Neural cell (in vitro differentiated cells): Measurements from ENCODE around the gene PLCH1. TPM values are rescaled to one million over a fixed set of nuclear protein-coding genes. Genes with fewer than 3 reads are reported as not detected.

Source experiments
- H2AFZ ChIP-seq: fragments of 200-600, 300-800 bp; sonication (generic), shearing (Covaris generic); 2 replicates; pipeline ENCODE4 v1.6.0; 2014; ENCODE audit warnings: low read depth, mild to moderate bottlenecking, antibody characterized with exemption, low read length, moderate library complexity
- H3F3A ChIP-seq: fragments of 200-600 bp; shearing (Covaris generic); 2 replicates; pipeline ENCODE4 v1.6.1; 2016; ENCODE audit warnings: mild to moderate bottlenecking, moderate library complexity, mixed read lengths, antibody characterized with exemption, low read length; ENCODE audit not compliant: insufficient read depth, poor library complexity, severe bottlenecking
- H3K27ac ChIP-seq: fragments of 200-600, 300-800 bp; sonication (generic), shearing (Covaris generic); 2 replicates; pipeline ENCODE4 v1.5.1; 2014; ENCODE audit warnings: mild to moderate bottlenecking, low read length, moderate library complexity
- H3K27me3 ChIP-seq: fragments of 300-800, 200-600 bp; sonication (generic), shearing (Covaris generic); 2 replicates; pipeline ENCODE4 v1.6.0; 2014; ENCODE audit warnings: mild to moderate bottlenecking, low read depth, low read length, moderate library complexity; ENCODE audit not compliant: insufficient read depth
- H3K36me3 ChIP-seq: fragments of 300-800, 200-600 bp; sonication (generic), shearing (Covaris generic); 2 replicates; pipeline ENCODE4 v1.5.1; 2014; ENCODE audit warnings: mild to moderate bottlenecking, antibody characterized with exemption, low read length, moderate library complexity; ENCODE audit not compliant: insufficient read depth
- H3K4me2 ChIP-seq: fragments of 300-800, 200-600 bp; sonication (generic), shearing (Covaris generic); 2 replicates; pipeline ENCODE4 v1.6.0; 2014; ENCODE audit warnings: mild to moderate bottlenecking, low read length
- H3K4me3 ChIP-seq: fragments of 300-800, 200-600 bp; sonication (generic), shearing (Covaris generic); 2 replicates; pipeline ENCODE4 v1.5.1; 2014; ENCODE audit warnings: mild to moderate bottlenecking, low read length, moderate library complexity
- H3K79me2 ChIP-seq: fragments of 200-600 bp; shearing (Covaris generic); replicated peaks from 2 replicates; pipeline ENCODE4 v1.6.0; 2014; ENCODE audit warnings: mild to moderate bottlenecking, low read length, moderate library complexity; ENCODE audit not compliant: insufficient read depth
- H3K9ac ChIP-seq: fragments of 300-800, 200-600 bp; sonication (generic), shearing (Covaris generic); 2 replicates; pipeline ENCODE4 v1.6.1; 2016; ENCODE audit warnings: mild to moderate bottlenecking, low read length, mixed read lengths
- H3K9me2 ChIP-seq: fragments of 200-600 bp; shearing (Covaris generic); 2 replicates; pipeline ENCODE4 v1.6.1; 2016; ENCODE audit warnings: mild to moderate bottlenecking, low read length, mixed read lengths; ENCODE audit not compliant: insufficient read depth
- H3K9me3 ChIP-seq: fragments of 200-600, 300-800 bp; sonication (generic), shearing (Covaris generic); 2 replicates; pipeline ENCODE4 v1.6.1; 2016; ENCODE audit warnings: mild to moderate bottlenecking, mixed run types, low read length, moderate library complexity, mixed read lengths
- H4K20me1 ChIP-seq: fragments of 200-600 bp; shearing (Covaris generic); 2 replicates; pipeline ENCODE4 v1.6.1; 2016; ENCODE audit warnings: mild to moderate bottlenecking, mixed run types; ENCODE audit not compliant: insufficient read depth
- EP300 ChIP-seq: fragments of 450-650 bp; conservative IDR thresholded peaks from 2 replicates; pipeline ENCODE4 v1.6.1; 2014; ENCODE audit warnings: antibody characterized with exemption, mild to moderate bottlenecking, moderate library complexity; ENCODE audit not compliant: poor library complexity, severe bottlenecking
- MXI1 ChIP-seq: fragments of 450-650 bp; conservative IDR thresholded peaks from 2 replicates; pipeline ENCODE4 v1.6.1; 2014; ENCODE audit warnings: antibody characterized with exemption, mild to moderate bottlenecking; ENCODE audit not compliant: poor library complexity, severe bottlenecking
- POLR2AphosphoS5 ChIP-seq: IDR thresholded peaks from 2 replicates; pipeline ENCODE4 v1.6.1; 2012
- RAD21 ChIP-seq: fragments of 450-650 bp; conservative IDR thresholded peaks from 2 replicates; pipeline ENCODE4 v1.6.1; 2014; ENCODE audit warnings: antibody characterized with exemption, mild to moderate bottlenecking, moderate library complexity
- SMC3 ChIP-seq: fragments of 450-650 bp; conservative IDR thresholded peaks from 2 replicates; pipeline ENCODE4 v1.6.1; 2014; ENCODE audit warnings: antibody characterized with exemption, mild to moderate bottlenecking, moderate library complexity; ENCODE audit not compliant: poor library complexity
- TAF1 ChIP-seq: IDR thresholded peaks from 2 replicates; pipeline ENCODE4 v1.6.1; 2012; ENCODE audit warnings: low read depth
- polyA plus RNA-seq: library from polyadenylated mRNA; depleted of rRNA; stranded (reverse); fragments of >200 nt; gene quantifications from 2 replicates; pipeline ENCODE4 v1.2.3, GENCODE V29; 2014
- TF ChIP-seq, protein P1 (sequence below): fragments of 450-650 bp; IDR thresholded peaks from 2 replicates; pipeline ENCODE4 v1.5.1; 2014; ENCODE audit warnings: antibody characterized with exemption, mild to moderate bottlenecking, moderate library complexity; ENCODE audit not compliant: poor library complexity, severe bottlenecking
- TF ChIP-seq, protein P2 (sequence below): IDR thresholded peaks from 2 replicates; pipeline ENCODE4 v1.6.1; 2012; ENCODE audit warnings: borderline replicate concordance

Gene PLCH1
- polyA plus RNA-seq, 1 donor from 2014 or later, result 13.5 TPM

DNA sequence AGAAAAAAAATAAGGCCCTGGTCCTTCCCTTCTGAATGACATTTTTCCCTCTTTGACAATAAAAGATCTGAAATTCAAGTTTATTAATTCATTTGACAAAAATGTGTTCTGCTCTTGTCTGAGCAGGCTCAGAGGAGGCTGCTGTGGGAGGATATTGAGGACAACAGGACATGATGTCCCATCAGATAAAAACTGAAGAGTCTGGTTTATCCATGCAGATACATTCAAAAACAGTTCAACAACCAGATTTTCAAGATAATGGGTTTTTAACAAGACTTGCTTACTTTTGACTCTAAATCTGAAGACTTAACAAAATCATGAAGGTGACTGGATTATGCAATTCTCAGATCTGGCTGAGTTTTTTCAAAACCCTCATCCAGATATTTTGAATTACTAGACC lies 414.5 kb downstream of the PLCH1 start:
- Histone ChIP-seq H3K36me3 (no peaks in the 10 kb centered on the region), H3K27ac (no peak overlapping the region), H3K4me3 (no peak overlapping the region), H2AFZ (no peak overlapping the region), H4K20me1 (no peaks in the 10 kb centered on the region), H3K27me3 (no peaks in the 10 kb centered on the region), H3F3A (no peaks in the 10 kb centered on the region), H3K9me3 (no peaks in the 10 kb centered on the region), H3K79me2 (no peaks in the 10 kb centered on the region), H3K9ac (no peak overlapping the region), H3K9me2 (no peaks in the 10 kb centered on the region), H3K4me2 (no peak overlapping the region)
- TF ChIP-seq, protein P1, sequence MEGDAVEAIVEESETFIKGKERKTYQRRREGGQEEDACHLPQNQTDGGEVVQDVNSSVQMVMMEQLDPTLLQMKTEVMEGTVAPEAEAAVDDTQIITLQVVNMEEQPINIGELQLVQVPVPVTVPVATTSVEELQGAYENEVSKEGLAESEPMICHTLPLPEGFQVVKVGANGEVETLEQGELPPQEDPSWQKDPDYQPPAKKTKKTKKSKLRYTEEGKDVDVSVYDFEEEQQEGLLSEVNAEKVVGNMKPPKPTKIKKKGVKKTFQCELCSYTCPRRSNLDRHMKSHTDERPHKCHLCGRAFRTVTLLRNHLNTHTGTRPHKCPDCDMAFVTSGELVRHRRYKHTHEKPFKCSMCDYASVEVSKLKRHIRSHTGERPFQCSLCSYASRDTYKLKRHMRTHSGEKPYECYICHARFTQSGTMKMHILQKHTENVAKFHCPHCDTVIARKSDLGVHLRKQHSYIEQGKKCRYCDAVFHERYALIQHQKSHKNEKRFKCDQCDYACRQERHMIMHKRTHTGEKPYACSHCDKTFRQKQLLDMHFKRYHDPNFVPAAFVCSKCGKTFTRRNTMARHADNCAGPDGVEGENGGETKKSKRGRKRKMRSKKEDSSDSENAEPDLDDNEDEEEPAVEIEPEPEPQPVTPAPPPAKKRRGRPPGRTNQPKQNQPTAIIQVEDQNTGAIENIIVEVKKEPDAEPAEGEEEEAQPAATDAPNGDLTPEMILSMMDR, result no peak
- TF ChIP-seq POLR2AphosphoS5, result no peak
- TF ChIP-seq, protein P2, sequence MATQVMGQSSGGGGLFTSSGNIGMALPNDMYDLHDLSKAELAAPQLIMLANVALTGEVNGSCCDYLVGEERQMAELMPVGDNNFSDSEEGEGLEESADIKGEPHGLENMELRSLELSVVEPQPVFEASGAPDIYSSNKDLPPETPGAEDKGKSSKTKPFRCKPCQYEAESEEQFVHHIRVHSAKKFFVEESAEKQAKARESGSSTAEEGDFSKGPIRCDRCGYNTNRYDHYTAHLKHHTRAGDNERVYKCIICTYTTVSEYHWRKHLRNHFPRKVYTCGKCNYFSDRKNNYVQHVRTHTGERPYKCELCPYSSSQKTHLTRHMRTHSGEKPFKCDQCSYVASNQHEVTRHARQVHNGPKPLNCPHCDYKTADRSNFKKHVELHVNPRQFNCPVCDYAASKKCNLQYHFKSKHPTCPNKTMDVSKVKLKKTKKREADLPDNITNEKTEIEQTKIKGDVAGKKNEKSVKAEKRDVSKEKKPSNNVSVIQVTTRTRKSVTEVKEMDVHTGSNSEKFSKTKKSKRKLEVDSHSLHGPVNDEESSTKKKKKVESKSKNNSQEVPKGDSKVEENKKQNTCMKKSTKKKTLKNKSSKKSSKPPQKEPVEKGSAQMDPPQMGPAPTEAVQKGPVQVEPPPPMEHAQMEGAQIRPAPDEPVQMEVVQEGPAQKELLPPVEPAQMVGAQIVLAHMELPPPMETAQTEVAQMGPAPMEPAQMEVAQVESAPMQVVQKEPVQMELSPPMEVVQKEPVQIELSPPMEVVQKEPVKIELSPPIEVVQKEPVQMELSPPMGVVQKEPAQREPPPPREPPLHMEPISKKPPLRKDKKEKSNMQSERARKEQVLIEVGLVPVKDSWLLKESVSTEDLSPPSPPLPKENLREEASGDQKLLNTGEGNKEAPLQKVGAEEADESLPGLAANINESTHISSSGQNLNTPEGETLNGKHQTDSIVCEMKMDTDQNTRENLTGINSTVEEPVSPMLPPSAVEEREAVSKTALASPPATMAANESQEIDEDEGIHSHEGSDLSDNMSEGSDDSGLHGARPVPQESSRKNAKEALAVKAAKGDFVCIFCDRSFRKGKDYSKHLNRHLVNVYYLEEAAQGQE, result no peak

DNA sequence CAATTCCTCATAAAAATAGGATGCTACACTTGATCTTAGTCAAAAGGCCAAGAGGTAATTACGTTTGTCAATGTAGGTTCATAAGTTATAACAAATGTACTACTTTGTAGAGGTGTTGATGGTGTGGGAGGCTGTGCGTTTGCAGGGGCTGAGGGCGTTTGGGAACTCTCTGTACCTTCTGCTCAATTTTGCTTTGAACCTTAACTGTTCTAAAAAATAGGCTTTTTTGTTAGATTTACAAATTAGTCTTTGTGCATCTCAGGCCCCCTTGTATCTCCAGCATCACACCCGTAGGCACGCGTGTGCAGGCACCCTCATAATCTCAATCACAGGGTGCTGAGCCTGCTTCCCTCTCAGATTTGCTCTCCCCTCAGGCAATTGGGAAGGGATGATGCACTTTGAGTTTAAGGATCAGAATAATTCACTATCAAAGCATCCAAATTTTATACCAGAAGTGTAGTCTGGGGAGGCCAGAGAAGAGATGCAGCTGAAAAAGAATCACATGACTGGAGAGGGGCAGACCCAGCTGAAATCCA lies 415.3 kb downstream of the PLCH1 start:
- TF ChIP-seq POLR2AphosphoS5, result no peak
- no peak for TF ChIP-seq TAF1
- TF ChIP-seq, protein P1, result no peak
- TF ChIP-seq EP300, result no peak
- Histone ChIP-seq H2AFZ (no peak overlapping the region), H3K27ac (no peak overlapping the region), H3K79me2 (no peaks in the 10 kb centered on the region), H4K20me1 (no peaks in the 10 kb centered on the region), H3K9ac (no peak overlapping the region), H3K4me3 (no peak overlapping the region), H3K4me2 (no peak overlapping the region), H3F3A (no peaks in the 10 kb centered on the region), H3K27me3 (no peaks in the 10 kb centered on the region), H3K36me3 (no peaks in the 10 kb centered on the region), H3K9me2 (no peaks in the 10 kb centered on the region), H3K9me3 (no peaks in the 10 kb centered on the region)

DNA sequence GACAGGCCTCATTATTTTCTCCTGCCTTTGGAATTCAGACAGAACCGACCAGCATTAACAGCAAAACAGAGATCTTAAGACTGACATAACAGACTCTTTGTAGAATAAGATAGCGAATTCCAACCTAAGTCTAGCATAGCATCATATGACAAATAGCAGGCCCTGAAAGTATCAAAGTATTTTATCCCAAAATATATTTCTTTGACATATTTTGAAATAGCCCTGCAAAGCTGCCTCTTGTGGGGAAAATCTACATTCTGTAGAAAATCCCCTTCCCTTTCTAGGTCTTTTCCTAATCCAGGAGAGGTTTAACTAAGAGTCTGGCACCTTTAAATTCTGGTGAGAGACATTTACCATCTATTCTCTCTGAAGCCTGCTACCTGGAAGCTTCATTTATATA lies 417.0 kb downstream of the PLCH1 start:
- H3K9ac ChIP-seq, result no peak overlapping the region
- H3K9me3 ChIP-seq, result no peaks in the 10 kb centered on the region
- H3K27me3 ChIP-seq, result no peaks in the 10 kb centered on the region
- no peak overlapping the region for H2AFZ ChIP-seq
- no peaks in the 10 kb centered on the region for H3F3A ChIP-seq
- no peaks in the 10 kb centered on the region for H4K20me1 ChIP-seq
- H3K36me3 ChIP-seq, result no peaks in the 10 kb centered on the region
- H3K79me2 ChIP-seq, result no peaks in the 10 kb centered on the region
- H3K9me2 ChIP-seq, result no peaks in the 10 kb centered on the region
- H3K4me3 ChIP-seq, result no peak overlapping the region
- H3K4me2 ChIP-seq, result no peak overlapping the region
- no peak overlapping the region for H3K27ac ChIP-seq
- TF ChIP-seq, protein P2, result no peak
- TF ChIP-seq TAF1 (no peak), SMC3 (no peak), RAD21 (no peak), MXI1 (no peak), EP300 (no peak), POLR2AphosphoS5 (no peak)
- TF ChIP-seq, protein P1, result no peak
